Lung (tissue), 16 donors: Measurements from ENCODE around the gene FLT3LG. TPM values are rescaled to one million over a fixed set of nuclear protein-coding genes. Genes with fewer than 3 reads are reported as not detected.
A peak's percentile ranks its signal among the peaks of the same experiment; 100 is the strongest.

Experiments used
- ATAC-seq: fragments of 200-7000 bp; cut with Tn5 transposase; one replicate; pipeline ENCODE4 v1.9.1; 2020; ENCODE audit warnings: moderate number of reproducible peaks; ENCODE audit not compliant: insufficient read depth, low FRiP score
- DNase-seq, 3 donors: peaks; one replicate each; pipeline ENCODE4 v3.0.0-alpha.2; 2013 to 2017
- H3K27ac ChIP-seq, 2 donors: one replicate each; pipeline ENCODE4 v1.5.1; 2013; ENCODE audit warnings: mild to moderate bottlenecking in 2 of 2, moderate library complexity in 2 of 2, control low read depth in 1 of 2, inconsistent platforms in 1 of 2, low read depth in 1 of 2, low read length in 1 of 2
- H3K27me3 ChIP-seq, 3 donors: one replicate each; pipeline ENCODE4 v1.5.1; 2013; ENCODE audit warnings: low read length in 2 of 3; ENCODE audit not compliant: control insufficient read depth in 3 of 3, insufficient read depth in 3 of 3
- H3K36me3 ChIP-seq, 4 donors: one replicate each; pipeline ENCODE4 v1.5.1; 2013; ENCODE audit warnings: low read length in 4 of 4, mild to moderate bottlenecking in 1 of 4, moderate library complexity in 1 of 4; ENCODE audit not compliant: control insufficient read depth in 4 of 4, insufficient read depth in 4 of 4
- H3K4me1 ChIP-seq, 5 donors: one replicate each; pipeline ENCODE4 v1.5.1; 2013; ENCODE audit warnings: low read length in 5 of 5, mild to moderate bottlenecking in 2 of 5, moderate library complexity in 1 of 5; ENCODE audit not compliant: control insufficient read depth in 5 of 5, insufficient read depth in 5 of 5
- H3K4me3 ChIP-seq: one replicate; pipeline ENCODE4 v1.5.1; 2013; ENCODE audit warnings: mild to moderate bottlenecking, control low read depth, moderate library complexity
- H3K9ac ChIP-seq, 2 donors: one replicate each; pipeline ENCODE4 v1.5.1; 2013; ENCODE audit warnings: low read length in 2 of 2, control low read depth in 1 of 2; ENCODE audit not compliant: insufficient read depth in 1 of 2
- H3K9me3 ChIP-seq, 4 donors: one replicate each; pipeline ENCODE4 v1.5.1; 2013; ENCODE audit warnings: low read length in 3 of 4, mild to moderate bottlenecking in 1 of 4, moderate library complexity in 1 of 4; ENCODE audit not compliant: control insufficient read depth in 4 of 4, insufficient read depth in 3 of 4
- WGBS, 2 donors: extraction: QIAGEN DNeasy Blood & Tissue Kit; methylation state at CpG; one replicate each; pipeline ENCODE4 v1.1.7; 2013; 5-methylcytosine and 5-hydroxymethylcytosine counted together
- long read RNA-seq, 5 donors: transcript quantifications; one replicate each; lab custom pipeline, GENCODE V29; 2026
- polyA plus RNA-seq, 2 donors: library from polyadenylated mRNA; stranded (reverse); fragments of 200-250 nt; gene quantifications; one replicate each; pipeline ENCODE4 v1.2.1, GENCODE V29; 2013
- total RNA-seq, 2 donors: library from RNA; depleted of rRNA in 1 of 2; stranded (reverse); fragments of >200 nt in 1 of 2; gene quantifications; one replicate each; pipeline ENCODE4 v1.2.1, GENCODE V29; 2014 to 2021
- TF ChIP-seq, protein P1 (sequence below): IDR thresholded peaks from 2 replicates; pipeline ENCODE4 v1.5.1; 2012; ENCODE audit warnings: mild to moderate bottlenecking; ENCODE audit errors: control extremely low read depth, extremely low read depth
- donor health status: control.
- donor health status: control.
- donor health status: Bipolar disorder and iron deficiency.
- donor health status: healthy.
- donor health status: DM: yes; HTN: yes; CAD: no.

The FLT3LG gene, protein sequence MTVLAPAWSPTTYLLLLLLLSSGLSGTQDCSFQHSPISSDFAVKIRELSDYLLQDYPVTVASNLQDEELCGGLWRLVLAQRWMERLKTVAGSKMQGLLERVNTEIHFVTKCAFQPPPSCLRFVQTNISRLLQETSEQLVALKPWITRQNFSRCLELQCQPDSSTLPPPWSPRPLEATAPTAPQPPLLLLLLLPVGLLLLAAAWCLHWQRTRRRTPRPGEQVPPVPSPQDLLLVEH
- total RNA-seq (1 to 10 TPM; 2.9 to 8.9 TPM), polyA plus RNA-seq (10 to 100 TPM in 1 of 2 donors, 1 to 10 TPM in 1; 9.5 to 15.0 TPM)
- long read RNA-seq, donor 1, partial matches to known transcripts: 0 of 1 reads
- long read RNA-seq, donor 1, other reads (novel, unspliced or antisense): 0 of 1 reads
- long read RNA-seq, donor 2: 0 reads
- long read RNA-seq, donor 3: 0 reads
- long read RNA-seq, donor 4, partial matches to known transcripts: 0 of 2 reads
- long read RNA-seq, donor 4, other reads (novel, unspliced or antisense): 0 of 2 reads
- long read RNA-seq, donor 5, partial matches to known transcripts: 0 of 1 reads
- long read RNA-seq, donor 5, other reads (novel, unspliced or antisense): 0 of 1 reads

DNA sequence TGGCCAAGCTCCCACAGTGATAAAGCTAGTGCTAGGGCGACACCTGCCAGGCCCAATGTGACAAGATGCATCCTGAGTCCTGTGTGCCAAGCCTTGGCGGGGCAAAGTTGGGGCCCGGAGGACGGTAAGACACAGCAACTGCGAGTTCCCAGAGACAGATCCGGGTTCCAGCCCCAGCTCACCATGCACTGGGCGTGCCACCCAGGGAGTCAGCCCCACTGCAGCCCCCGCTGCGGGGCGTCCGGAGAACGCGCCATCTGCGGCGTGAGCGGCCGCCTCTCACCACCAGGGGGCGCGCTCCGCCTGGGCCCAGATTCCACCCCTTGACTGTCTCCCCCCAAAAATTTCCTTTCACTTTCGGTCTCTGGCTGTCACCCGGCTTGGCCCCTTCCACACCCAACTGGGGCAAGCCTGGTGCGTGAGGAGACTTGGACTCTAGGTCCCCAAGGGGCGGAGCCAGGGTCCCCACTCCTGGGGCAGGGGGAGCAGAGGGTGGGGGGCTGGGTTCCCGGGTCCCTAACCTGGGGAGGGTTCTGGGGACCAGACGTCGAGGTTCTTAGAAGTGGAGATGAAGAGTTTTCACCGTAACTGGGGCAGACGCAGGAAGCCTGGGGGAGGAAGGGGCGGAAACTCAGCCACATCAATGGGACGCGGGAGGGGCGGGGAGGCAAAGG, at the start of gene FLT3LG:
Gene FLT3LG (plus strand): TSS at position 348 of the 674 bp plus-strand sequence. CDS start 425 bp downstream, outside the sequence.
- peaks cover 0 to 11% (median 4%) of the 10 kb centered on the region in 5 donors for H3K4me1 ChIP-seq
- WGBS, 2 donors: 1% methylated on average over 33 of the region's 33 CpGs
- no peaks in the 10 kb centered on the region for H3K9me3 ChIP-seq
- H3K36me3 ChIP-seq: peaks cover 0 to 8% (median 0%) of the 10 kb centered on the region in 4 donors
- DNase-seq: peak; percentile 82 to 85 (median 82)
- peak within 1 kb of the TSS; percentile 63 to 70 for H3K9ac ChIP-seq
- peak within 1 kb of the TSS; percentile 43 for H3K4me3 ChIP-seq
- TF ChIP-seq, protein P1, sequence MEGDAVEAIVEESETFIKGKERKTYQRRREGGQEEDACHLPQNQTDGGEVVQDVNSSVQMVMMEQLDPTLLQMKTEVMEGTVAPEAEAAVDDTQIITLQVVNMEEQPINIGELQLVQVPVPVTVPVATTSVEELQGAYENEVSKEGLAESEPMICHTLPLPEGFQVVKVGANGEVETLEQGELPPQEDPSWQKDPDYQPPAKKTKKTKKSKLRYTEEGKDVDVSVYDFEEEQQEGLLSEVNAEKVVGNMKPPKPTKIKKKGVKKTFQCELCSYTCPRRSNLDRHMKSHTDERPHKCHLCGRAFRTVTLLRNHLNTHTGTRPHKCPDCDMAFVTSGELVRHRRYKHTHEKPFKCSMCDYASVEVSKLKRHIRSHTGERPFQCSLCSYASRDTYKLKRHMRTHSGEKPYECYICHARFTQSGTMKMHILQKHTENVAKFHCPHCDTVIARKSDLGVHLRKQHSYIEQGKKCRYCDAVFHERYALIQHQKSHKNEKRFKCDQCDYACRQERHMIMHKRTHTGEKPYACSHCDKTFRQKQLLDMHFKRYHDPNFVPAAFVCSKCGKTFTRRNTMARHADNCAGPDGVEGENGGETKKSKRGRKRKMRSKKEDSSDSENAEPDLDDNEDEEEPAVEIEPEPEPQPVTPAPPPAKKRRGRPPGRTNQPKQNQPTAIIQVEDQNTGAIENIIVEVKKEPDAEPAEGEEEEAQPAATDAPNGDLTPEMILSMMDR: peak; percentile 97
- ATAC-seq: peak; percentile 82
- peak within 1 kb of the TSS; percentile 41 to 84 for H3K27ac ChIP-seq
- H3K27me3 ChIP-seq: peaks cover 0 to 3% (median 0%) of the 10 kb centered on the region in 3 donors

DNA sequence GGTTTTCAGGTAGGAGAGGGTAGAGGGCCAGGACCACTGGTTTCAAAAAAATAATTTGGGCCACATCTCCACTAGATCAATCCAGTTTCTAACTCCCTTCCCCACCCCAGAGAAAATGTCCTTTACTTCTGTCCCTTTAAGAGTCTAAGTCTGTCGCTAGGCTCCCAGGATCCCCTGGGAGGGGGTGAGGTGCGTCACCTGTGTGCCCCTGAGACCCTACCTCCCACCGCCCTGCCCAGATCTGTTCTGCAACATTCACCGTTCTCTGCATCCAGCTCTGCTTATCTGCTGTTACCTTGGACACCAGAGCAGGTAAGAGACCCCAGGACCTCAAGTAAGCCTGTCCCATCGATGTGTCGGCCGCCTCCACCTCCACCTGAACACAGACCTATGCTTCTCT, 48.8 kb upstream of the FLT3LG start, which contains the start of gene GFY:
Gene GFY (plus strand): TSS at position 211 of the 400 bp plus-strand sequence. CDS start 1,043 bp downstream, outside the sequence.
- no peaks in the 10 kb centered on the region for H3K36me3 ChIP-seq
- no peak within 1 kb of the TSS for H3K4me3 ChIP-seq
- H3K27me3 ChIP-seq: peaks cover 9 to 88% (median 81%) of the 10 kb centered on the region in 3 donors
- no peak for ATAC-seq
- WGBS, 2 donors: 60% methylated on average over 7 of the region's 7 CpGs
- TF ChIP-seq, protein P1: no peak
- no peak within 1 kb of the TSS for H3K9ac ChIP-seq
- no peak within 1 kb of the TSS for H3K27ac ChIP-seq
- no peak for DNase-seq
- H3K4me1 ChIP-seq: peaks cover 0 to 12% (median 7%) of the 10 kb centered on the region in 5 donors
- H3K9me3 ChIP-seq: peaks cover 0 to 2% (median 0%) of the 10 kb centered on the region in 4 donors

DNA sequence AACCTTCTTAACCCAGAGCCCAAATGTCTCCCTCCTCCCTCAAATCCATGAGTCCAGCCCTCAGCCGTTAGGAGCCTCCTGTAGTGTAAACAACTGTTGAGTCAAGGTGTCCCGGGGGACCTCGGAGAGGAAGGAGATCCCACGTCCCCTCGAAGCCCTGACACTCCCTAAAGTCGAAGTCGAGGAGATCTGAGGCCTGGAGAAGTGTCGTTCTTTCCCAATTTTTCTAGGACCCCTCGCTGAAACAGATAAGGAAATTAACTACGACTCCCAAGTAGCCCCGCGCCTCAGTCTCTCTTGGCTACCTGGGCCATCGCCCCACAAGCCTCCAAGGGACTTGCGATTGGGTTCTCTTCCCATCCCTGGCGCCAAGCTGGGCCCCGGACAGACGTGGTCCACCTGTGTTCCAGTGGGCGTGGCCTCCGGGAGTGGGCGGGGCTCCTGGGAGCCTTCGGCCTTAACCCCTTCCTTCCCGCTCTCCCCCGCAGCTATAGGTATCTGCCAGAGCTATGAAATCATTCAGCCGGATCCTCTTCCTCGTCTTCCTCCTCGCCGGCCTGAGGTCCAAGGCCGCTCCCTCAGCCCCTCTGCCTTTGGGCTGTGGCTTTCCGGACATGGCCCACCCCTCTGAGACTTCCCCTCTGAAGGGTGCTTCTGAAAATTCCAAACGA, 48.0 kb upstream of the FLT3LG start:
- Histone ChIP-seq H3K4me3 (no peak overlapping the region), H3K27me3 (peaks cover 9 to 97% (median 86%) of the 10 kb centered on the region in 3 donors), H3K36me3 (no peaks in the 10 kb centered on the region), H3K27ac (no peak overlapping the region), H3K9ac (no peak overlapping the region), H3K9me3 (peaks cover 0 to 7% (median 0%) of the 10 kb centered on the region in 4 donors), H3K4me1 (peaks cover 0 to 11% (median 7%) of the 10 kb centered on the region in 5 donors)
- 4 to 5% methylated on average over 30 of the region's 30 CpGs for WGBS, 2 donors
- ATAC-seq (no peak), DNase-seq (no peak)
- TF ChIP-seq, protein P1: no peak
